K562 (cell line): Measurements from ENCODE around the gene ZNF135. TPM values are rescaled to one million over a fixed set of nuclear protein-coding genes. Genes with fewer than 3 reads are reported as not detected.

ENCODE experiments used
- DACH1 ChIP-seq: fragments of 450-650 bp; IDR thresholded peaks from 2 replicates; pipeline ENCODE4 v1.6.1; 2018; ENCODE audit not compliant: partially characterized antibody
- DMBX1 ChIP-seq: fragments of 250-450 bp; sonication (Bioruptor Pico); IDR thresholded peaks from 2 replicates; pipeline ENCODE4 v1.8.0; 2022; ENCODE audit warnings: inconsistent platforms, mild to moderate bottlenecking, moderate library complexity, borderline replicate concordance
- E2F3 ChIP-seq: fragments of 250-450 bp; sonication (Bioruptor Pico); IDR thresholded peaks from 2 replicates; pipeline ENCODE4 v1.4.0; 2020; ENCODE audit warnings: mild to moderate bottlenecking
- ESRRB ChIP-seq: fragments of 250-450 bp; sonication (Bioruptor Pico); IDR thresholded peaks from 2 replicates; pipeline ENCODE4 v1.5.0; 2020; ENCODE audit warnings: mild to moderate bottlenecking, moderate library complexity, borderline replicate concordance
- GTF2E2 ChIP-seq: fragments of 200-800 bp; sonication (Bioruptor generic); IDR thresholded peaks from 2 replicates; pipeline ENCODE4 v1.6.1; 2016; ENCODE audit warnings: missing genetic modification characterization, missing compliant biosample characterization
- HNRNPH1 ChIP-seq: fragments of 200-400 bp; formaldehyde crosslinking; optimal IDR thresholded peaks from 2 replicates; pipeline ENCODE3; 2017; ENCODE audit warnings: low read depth, mild to moderate bottlenecking, low read length, moderate library complexity
- MED1 ChIP-seq: sonication (generic); formaldehyde crosslinking; IDR thresholded peaks from 2 replicates; pipeline ENCODE4 v1.8.1; 2023; ENCODE audit warnings: missing genetic modification reagents, borderline replicate concordance
- NRF1 ChIP-seq, 2 experiments: fragments of 450-650 bp; IDR thresholded peaks in 1 of 2; conservative IDR thresholded peaks in 1 of 2; 2 replicates each; pipeline ENCODE4 v1.6.1; 2014; ENCODE audit warnings: mild to moderate bottlenecking in 2 of 2
- POLR2AphosphoS2 ChIP-seq: IDR thresholded peaks from 2 replicates; pipeline ENCODE4 v1.6.1; 2012; ENCODE audit warnings: low read length, improper control_type of control experiment
- RBM22 ChIP-seq: fragments of 200-400 bp; formaldehyde crosslinking; IDR thresholded peaks from 2 replicates; pipeline ENCODE4 v1.6.1; 2018; ENCODE audit warnings: low read length, low read depth; ENCODE audit not compliant: poor library complexity, severe bottlenecking
- SIN3B ChIP-seq: fragments of 450-650 bp; IDR thresholded peaks from 2 replicates; pipeline ENCODE4 v1.6.1; 2017; ENCODE audit warnings: low read depth, mild to moderate bottlenecking, moderate library complexity
- SMARCE1 ChIP-seq: fragments of 450-650 bp; IDR thresholded peaks from 2 replicates; pipeline ENCODE4 v1.7.1; 2016; ENCODE audit warnings: mild to moderate bottlenecking
- ZFP30 ChIP-seq: fragments of 250-450 bp; sonication (Bioruptor Pico); IDR thresholded peaks from 2 replicates; pipeline ENCODE4 v1.8.0; 2022; ENCODE audit warnings: moderate library complexity, mild to moderate bottlenecking, inconsistent platforms, borderline replicate concordance
- ZNF133 ChIP-seq: fragments of 250-450 bp; sonication (Bioruptor Pico); IDR thresholded peaks from 2 replicates; pipeline ENCODE4 v1.4.0; 2020; ENCODE audit warnings: mild to moderate bottlenecking
- ZNF354B ChIP-seq: fragments of 250-450 bp; sonication (Bioruptor Pico); IDR thresholded peaks from 2 replicates; pipeline ENCODE4 v1.4.0; 2020
- ZNF589 ChIP-seq: fragments of 200-800 bp; sonication (Bioruptor generic); IDR thresholded peaks from 2 replicates; pipeline ENCODE4 v1.6.1; 2016; ENCODE audit warnings: low read depth, missing genetic modification characterization, missing compliant biosample characterization
- ZNF699 ChIP-seq: fragments of 250-450 bp; sonication (Bioruptor Pico); IDR thresholded peaks from 2 replicates; pipeline ENCODE4 v1.8.0; 2021; ENCODE audit warnings: mild to moderate bottlenecking, moderate library complexity; ENCODE audit not compliant: insufficient replicate concordance
- polyA plus RNA-seq, 8 experiments: library from polyadenylated mRNA; depleted of rRNA in 4 of 8; stranded (reverse) in 5 of 8; unstranded in 3 of 8; fragments of >200 nt; fragmentation: Nextera tagmentation in 2 of 8; fragmentation: Illumina TruSeq in 1 of 8; extraction: Ambion mirVana in 2 of 8; extraction: Trizol in 1 of 8; gene quantifications; 2 replicates each; pipeline versions ENCODE4 v1.2.1 to v1.2.3, GENCODE V29; 2011 to 2014; ENCODE audit warnings: inconsistent platforms in 1 of 8, missing spikeins in 1 of 8
- total RNA-seq, 7 experiments: library from RNA; depleted of rRNA in 6 of 7; stranded (reverse); fragments of >200 nt in 6 of 7; fragmentation: Illumina TruSeq in 2 of 7; extraction: Trizol in 2 of 7; gene quantifications; 2 replicates each; pipeline versions ENCODE4 v1.2.1 to v1.2.3, GENCODE V29; 2011 to 2021; ENCODE audit warnings: low replicate concordance in 1 of 7
- TF ChIP-seq, protein P1 (sequence below): fragments of 200-800 bp; sonication (Bioruptor generic); IDR thresholded peaks from 2 replicates; pipeline ENCODE4 v1.6.1; 2017; ENCODE audit warnings: missing genetic modification characterization, missing compliant biosample characterization
- TF ChIP-seq, protein P2 (sequence below): fragments of 250-450 bp; sonication (Bioruptor Pico); IDR thresholded peaks from 2 replicates; pipeline ENCODE4 v1.8.0; 2022; ENCODE audit warnings: moderate library complexity, mild to moderate bottlenecking, inconsistent platforms
- TF ChIP-seq, protein P3 (sequence below): sonication (generic); formaldehyde crosslinking; IDR thresholded peaks from 2 replicates; pipeline ENCODE4 v1.8.0; 2022; ENCODE audit warnings: mild to moderate bottlenecking, missing genetic modification reagents
- TF ChIP-seq, protein P4 (sequence below): fragments of 450-650 bp; IDR thresholded peaks from 2 replicates; pipeline ENCODE4 v1.6.1; 2016; ENCODE audit warnings: borderline replicate concordance

Gene ZNF135
- total and polyA plus RNA-seq, 9 of the 15 experiments (the other 6 are each of a cell fraction or from before 2014, with no cell fraction given): not detected

DNA sequence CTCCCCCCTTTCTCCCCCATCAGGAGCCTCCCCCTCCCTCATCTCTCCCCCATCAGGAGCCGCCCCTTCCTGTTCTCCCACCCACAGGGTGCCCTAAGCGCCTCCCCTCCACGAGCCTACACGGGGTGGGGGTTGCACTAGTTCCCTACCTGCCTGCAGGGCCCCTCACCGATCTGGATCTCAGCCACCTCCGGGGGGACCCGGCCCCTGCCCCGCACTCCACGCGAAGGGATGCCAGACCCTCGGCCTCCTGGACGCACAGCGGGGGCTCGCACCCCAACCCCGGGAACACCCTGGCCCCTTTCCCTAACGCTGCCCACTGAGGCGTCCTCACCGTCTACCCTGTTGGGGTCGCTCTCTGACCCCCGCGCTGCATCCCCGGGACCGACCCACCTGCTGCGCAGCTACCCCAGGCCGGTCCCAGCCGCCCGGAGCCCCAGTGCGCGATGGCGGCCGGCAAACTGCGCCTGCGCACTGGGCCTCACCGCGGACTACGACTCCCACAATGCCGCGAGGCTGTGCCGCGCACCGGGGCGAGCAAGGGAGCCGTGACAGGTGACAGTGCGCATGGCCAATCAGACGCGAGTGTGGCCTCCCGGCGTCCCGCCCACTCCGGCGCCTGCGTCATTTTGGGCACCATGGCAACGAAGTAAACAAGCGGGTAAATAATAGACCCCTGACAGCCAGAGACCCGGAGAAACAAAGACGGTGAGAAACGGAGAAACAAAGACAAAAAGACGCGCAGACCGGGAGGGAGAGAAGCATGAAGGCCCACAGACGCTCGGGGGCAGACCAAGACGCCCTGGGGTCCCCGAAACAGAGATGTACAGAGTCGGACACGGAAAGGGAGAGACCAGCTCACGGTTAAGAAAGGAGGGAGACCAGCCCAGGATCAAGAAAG lies 38.9 kb downstream of the ZNF135 start, which contains the start of gene ZSCAN18 (continued):
- TF ChIP-seq, protein P1, sequence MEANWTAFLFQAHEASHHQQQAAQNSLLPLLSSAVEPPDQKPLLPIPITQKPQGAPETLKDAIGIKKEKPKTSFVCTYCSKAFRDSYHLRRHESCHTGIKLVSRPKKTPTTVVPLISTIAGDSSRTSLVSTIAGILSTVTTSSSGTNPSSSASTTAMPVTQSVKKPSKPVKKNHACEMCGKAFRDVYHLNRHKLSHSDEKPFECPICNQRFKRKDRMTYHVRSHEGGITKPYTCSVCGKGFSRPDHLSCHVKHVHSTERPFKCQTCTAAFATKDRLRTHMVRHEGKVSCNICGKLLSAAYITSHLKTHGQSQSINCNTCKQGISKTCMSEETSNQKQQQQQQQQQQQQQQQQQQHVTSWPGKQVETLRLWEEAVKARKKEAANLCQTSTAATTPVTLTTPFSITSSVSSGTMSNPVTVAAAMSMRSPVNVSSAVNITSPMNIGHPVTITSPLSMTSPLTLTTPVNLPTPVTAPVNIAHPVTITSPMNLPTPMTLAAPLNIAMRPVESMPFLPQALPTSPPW (CRISPR knock-in tag): no peak; the same call in 1 of the 2 replicates
- TF ChIP-seq ESRRB (CRISPR knock-in tag) (no peak), ZFP30 (CRISPR knock-in tag) (no peak), DACH1 (no peak), RBM22 (no peak), ZNF354B (CRISPR knock-in tag) (no peak), ZNF699 (no peak), DMBX1 (no peak), NRF1 (conservative IDR thresholded peaks at IDR 0.05 in 1 of 2, IDR thresholded peaks at IDR 0.05 in 1 of 2) (peak; percentile 89 to 91), MED1 (no peak), ZNF589 (no peak), ZNF133 (CRISPR knock-in tag) (no peak), POLR2AphosphoS2 (no peak), E2F3 (CRISPR knock-in tag) (no peak), SMARCE1 (no peak), HNRNPH1 (no peak), GTF2E2 (tag) (no peak), SIN3B (no peak)
- TF ChIP-seq, protein P2, sequence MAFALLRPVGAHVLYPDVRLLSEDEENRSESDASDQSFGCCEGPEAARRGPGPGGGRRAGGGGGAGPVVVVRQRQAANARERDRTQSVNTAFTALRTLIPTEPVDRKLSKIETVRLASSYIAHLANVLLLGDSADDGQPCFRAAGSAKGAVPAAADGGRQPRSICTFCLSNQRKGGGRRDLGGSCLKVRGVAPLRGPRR (CRISPR knock-in tag): no peak
- TF ChIP-seq, protein P3, sequence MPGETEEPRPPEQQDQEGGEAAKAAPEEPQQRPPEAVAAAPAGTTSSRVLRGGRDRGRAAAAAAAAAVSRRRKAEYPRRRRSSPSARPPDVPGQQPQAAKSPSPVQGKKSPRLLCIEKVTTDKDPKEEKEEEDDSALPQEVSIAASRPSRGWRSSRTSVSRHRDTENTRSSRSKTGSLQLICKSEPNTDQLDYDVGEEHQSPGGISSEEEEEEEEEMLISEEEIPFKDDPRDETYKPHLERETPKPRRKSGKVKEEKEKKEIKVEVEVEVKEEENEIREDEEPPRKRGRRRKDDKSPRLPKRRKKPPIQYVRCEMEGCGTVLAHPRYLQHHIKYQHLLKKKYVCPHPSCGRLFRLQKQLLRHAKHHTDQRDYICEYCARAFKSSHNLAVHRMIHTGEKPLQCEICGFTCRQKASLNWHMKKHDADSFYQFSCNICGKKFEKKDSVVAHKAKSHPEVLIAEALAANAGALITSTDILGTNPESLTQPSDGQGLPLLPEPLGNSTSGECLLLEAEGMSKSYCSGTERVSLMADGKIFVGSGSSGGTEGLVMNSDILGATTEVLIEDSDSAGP (CRISPR knock-in tag): no peak
- TF ChIP-seq, protein P4, sequence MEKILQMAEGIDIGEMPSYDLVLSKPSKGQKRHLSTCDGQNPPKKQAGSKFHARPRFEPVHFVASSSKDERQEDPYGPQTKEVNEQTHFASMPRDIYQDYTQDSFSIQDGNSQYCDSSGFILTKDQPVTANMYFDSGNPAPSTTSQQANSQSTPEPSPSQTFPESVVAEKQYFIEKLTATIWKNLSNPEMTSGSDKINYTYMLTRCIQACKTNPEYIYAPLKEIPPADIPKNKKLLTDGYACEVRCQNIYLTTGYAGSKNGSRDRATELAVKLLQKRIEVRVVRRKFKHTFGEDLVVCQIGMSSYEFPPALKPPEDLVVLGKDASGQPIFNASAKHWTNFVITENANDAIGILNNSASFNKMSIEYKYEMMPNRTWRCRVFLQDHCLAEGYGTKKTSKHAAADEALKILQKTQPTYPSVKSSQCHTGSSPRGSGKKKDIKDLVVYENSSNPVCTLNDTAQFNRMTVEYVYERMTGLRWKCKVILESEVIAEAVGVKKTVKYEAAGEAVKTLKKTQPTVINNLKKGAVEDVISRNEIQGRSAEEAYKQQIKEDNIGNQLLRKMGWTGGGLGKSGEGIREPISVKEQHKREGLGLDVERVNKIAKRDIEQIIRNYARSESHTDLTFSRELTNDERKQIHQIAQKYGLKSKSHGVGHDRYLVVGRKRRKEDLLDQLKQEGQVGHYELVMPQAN: no peak
